Liver (tissue), 9 donors: Measurements from ENCODE around the gene GRN. TPM values are rescaled to one million over a fixed set of nuclear protein-coding genes. Genes with fewer than 3 reads are reported as not detected.

ENCODE experiments used
- DNase-seq: peaks from one replicate; pipeline ENCODE4 v3.0.0-alpha.2; 2017; ENCODE audit warnings: low spot score
- H3K27ac ChIP-seq, 2 donors: one replicate each; pipeline ENCODE4 v1.7.0; 2013; ENCODE audit warnings: inconsistent platforms in 2 of 2, low read length in 2 of 2, control low read depth in 1 of 2, low read depth in 1 of 2, mild to moderate bottlenecking in 1 of 2
- H3K27me3 ChIP-seq, 4 donors: one replicate each; pipeline versions ENCODE4 v1.6.1 to v1.7.0; 2013; ENCODE audit warnings: low read length in 3 of 4, inconsistent platforms in 1 of 4, mild to moderate bottlenecking in 1 of 4, moderate library complexity in 1 of 4; ENCODE audit not compliant: control insufficient read depth in 4 of 4, insufficient read depth in 4 of 4
- H3K36me3 ChIP-seq, 4 donors: one replicate each; pipeline versions ENCODE4 v1.6.1 to v1.7.0; 2013; ENCODE audit warnings: low read length in 3 of 4, mild to moderate bottlenecking in 3 of 4, low read depth in 1 of 4, moderate library complexity in 1 of 4; ENCODE audit not compliant: control insufficient read depth in 4 of 4, insufficient read depth in 3 of 4
- H3K4me1 ChIP-seq, 4 donors: one replicate each; pipeline versions ENCODE4 v1.6.1 to v1.7.0; 2013; ENCODE audit warnings: low read length in 3 of 4, mild to moderate bottlenecking in 3 of 4, moderate library complexity in 1 of 4; ENCODE audit not compliant: control insufficient read depth in 4 of 4, insufficient read depth in 4 of 4
- H3K4me3 ChIP-seq, 3 donors: one replicate each; pipeline versions ENCODE4 v1.6.1 to v1.7.0; 2013; ENCODE audit warnings: low read length in 3 of 3, control low read depth in 1 of 3, low read depth in 1 of 3, mild to moderate bottlenecking in 1 of 3
- H3K9ac ChIP-seq, 2 donors: one replicate each; pipeline ENCODE4 v1.7.0; 2013; ENCODE audit warnings: low read length in 2 of 2, mild to moderate bottlenecking in 2 of 2, moderate library complexity in 2 of 2, control low read depth in 1 of 2, low read depth in 1 of 2
- H3K9me3 ChIP-seq, 4 donors: one replicate each; pipeline versions ENCODE4 v1.6.1 to v1.7.0; 2013; ENCODE audit warnings: low read length in 3 of 4; ENCODE audit not compliant: control insufficient read depth in 4 of 4
- EGR1 ChIP-seq, 2 donors: IDR thresholded peaks; 2 replicates each; pipeline ENCODE4 v1.6.1; 2016 to 2018; ENCODE audit warnings: antibody characterized with exemption in 2 of 2, low read depth in 2 of 2
- FOXA1 ChIP-seq: IDR thresholded peaks from 2 replicates; pipeline ENCODE4 v1.6.1; 2016; ENCODE audit warnings: antibody characterized with exemption
- FOXA2 ChIP-seq: IDR thresholded peaks from 2 replicates; pipeline ENCODE4 v1.6.1; 2016; ENCODE audit warnings: antibody characterized with exemption
- GABPA ChIP-seq, 2 donors: IDR thresholded peaks in 1 of 2; conservative IDR thresholded peaks in 1 of 2; 2 replicates each; pipeline ENCODE4 v1.6.1; 2016; ENCODE audit warnings: antibody characterized with exemption in 2 of 2, mild to moderate bottlenecking in 1 of 2, moderate library complexity in 1 of 2
- HNF4A ChIP-seq, 2 donors: conservative IDR thresholded peaks; 2 replicates each; pipeline ENCODE4 v1.6.1; 2016; ENCODE audit warnings: antibody characterized with exemption in 2 of 2, mild to moderate bottlenecking in 2 of 2
- HNF4G ChIP-seq: IDR thresholded peaks from 2 replicates; pipeline ENCODE4 v1.6.1; 2016; ENCODE audit warnings: antibody characterized with exemption
- JUND ChIP-seq, 2 donors: IDR thresholded peaks; 2 replicates each; pipeline ENCODE4 v1.6.1; 2016; ENCODE audit warnings: antibody characterized with exemption in 2 of 2
- NR2F2 ChIP-seq: IDR thresholded peaks from 2 replicates; pipeline ENCODE4 v1.6.1; 2016; ENCODE audit warnings: antibody characterized with exemption
- RAD21 ChIP-seq, 2 donors: IDR thresholded peaks; 2 replicates each; pipeline ENCODE4 v1.6.1; 2016; ENCODE audit warnings: antibody characterized with exemption in 2 of 2, mild to moderate bottlenecking in 2 of 2
- RXRA ChIP-seq, 2 donors: IDR thresholded peaks; 2 replicates each; pipeline ENCODE4 v1.6.1; 2017 to 2018; ENCODE audit warnings: antibody characterized with exemption in 2 of 2, mild to moderate bottlenecking in 1 of 2
- SP1 ChIP-seq: IDR thresholded peaks from 2 replicates; pipeline ENCODE4 v1.6.1; 2018; ENCODE audit warnings: antibody characterized with exemption, mild to moderate bottlenecking
- TAF1 ChIP-seq: conservative IDR thresholded peaks from 2 replicates; pipeline ENCODE4 v1.6.1; 2016; ENCODE audit warnings: antibody characterized with exemption, mild to moderate bottlenecking
- YY1 ChIP-seq: IDR thresholded peaks from 2 replicates; pipeline ENCODE4 v1.6.1; 2016; ENCODE audit warnings: antibody characterized with exemption, mild to moderate bottlenecking
- WGBS: extraction: QIAGEN DNeasy Blood & Tissue Kit; methylation state at CpG from one replicate; pipeline ENCODE4 v1.1.7; 2013; 5-methylcytosine and 5-hydroxymethylcytosine counted together
- polyA plus RNA-seq, 2 donors: library from polyadenylated mRNA; stranded (reverse) in 1 of 2; unstranded in 1 of 2; fragments of 200-250 nt in 1 of 2; fragments of >200 nt in 1 of 2; fragmentation: Nextera tagmentation in 1 of 2; extraction: Ambion mirVana in 1 of 2; gene quantifications; one replicate each; pipeline versions ENCODE4 v1.2.1 to v1.2.3, GENCODE V29; 2013 to 2015
- total RNA-seq, 2 donors: library from RNA; depleted of rRNA; stranded (reverse); fragments of >200 nt; gene quantifications; one replicate each; pipeline ENCODE4 v1.2.3, GENCODE V29; 2014
- TF ChIP-seq, protein P1 (sequence below): fragments of 150-350 bp; IDR thresholded peaks from 2 replicates; pipeline ENCODE4 v1.5.1; 2017; ENCODE audit warnings: improper control_type of control experiment, low read depth, low read length; ENCODE audit not compliant: missing input control
- TF ChIP-seq, protein P2 (sequence below): IDR thresholded peaks from 2 replicates; pipeline ENCODE4 v1.6.1; 2016; ENCODE audit warnings: antibody characterized with exemption, mild to moderate bottlenecking
- TF ChIP-seq, protein P3 (sequence below): IDR thresholded peaks from 2 replicates; pipeline ENCODE4 v1.6.1; 2016; ENCODE audit warnings: antibody characterized with exemption
- TF ChIP-seq, protein P4 (sequence below): IDR thresholded peaks from 2 replicates; pipeline ENCODE4 v1.6.1; 2016; ENCODE audit warnings: antibody characterized with exemption
- TF ChIP-seq, protein P5 (sequence below): IDR thresholded peaks from 2 replicates; pipeline ENCODE4 v1.6.1; 2016; ENCODE audit warnings: antibody characterized with exemption
- donor health status: healthy.
- donor health status: healthy.
- donor health status: healthy.
- donor health status: healthy.
- donor health status: healthy.

Gene GRN
- total and polyA plus RNA-seq, 4 donors, result 90.9 to 166 (median 133) TPM

DNA sequence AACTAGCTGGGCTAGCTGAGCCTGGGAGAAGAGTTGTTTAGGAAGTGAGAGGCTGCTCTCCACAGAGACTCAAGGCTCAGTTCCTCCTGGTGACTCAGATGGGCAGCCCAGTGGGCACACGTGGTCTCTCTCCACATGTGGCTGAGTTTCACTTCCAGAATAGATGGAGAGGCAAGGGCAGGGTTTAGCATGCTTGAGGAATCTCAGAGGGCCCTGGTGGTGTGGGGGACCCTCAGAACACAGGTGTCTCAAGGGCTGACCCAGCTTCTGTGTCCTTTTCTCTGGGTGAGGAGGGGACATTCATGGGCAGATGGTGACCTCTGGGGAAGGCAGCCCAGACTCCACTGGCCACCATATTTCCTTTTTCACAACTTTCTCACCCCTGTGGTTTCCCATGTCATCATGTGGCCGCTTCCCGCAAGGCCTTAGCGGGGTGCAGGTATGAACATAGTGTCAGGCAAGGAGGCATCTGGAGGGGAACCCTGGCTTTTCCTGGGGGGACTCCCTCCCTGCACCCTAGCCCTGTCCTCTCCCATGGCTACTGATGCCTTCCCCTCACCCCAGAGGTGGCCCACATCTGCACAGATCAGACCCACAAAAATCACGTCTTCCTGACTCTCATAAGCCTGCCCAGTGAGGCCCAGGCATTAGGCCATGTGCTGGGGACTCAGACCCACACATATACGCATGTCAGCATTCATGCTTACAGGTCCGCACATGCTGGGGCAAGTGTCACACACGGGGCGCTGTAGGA is 3.3 kb downstream of the GRN start:
- no peak overlapping the region for H3K27ac ChIP-seq
- TF ChIP-seq EGR1 (IDR thresholded peaks at IDR 0.05; ENCODE audit: low read depth in 2 of 2), result no peak
- TF ChIP-seq RAD21 (IDR thresholded peaks at IDR 0.05), result no peak
- TF ChIP-seq, protein P1, sequence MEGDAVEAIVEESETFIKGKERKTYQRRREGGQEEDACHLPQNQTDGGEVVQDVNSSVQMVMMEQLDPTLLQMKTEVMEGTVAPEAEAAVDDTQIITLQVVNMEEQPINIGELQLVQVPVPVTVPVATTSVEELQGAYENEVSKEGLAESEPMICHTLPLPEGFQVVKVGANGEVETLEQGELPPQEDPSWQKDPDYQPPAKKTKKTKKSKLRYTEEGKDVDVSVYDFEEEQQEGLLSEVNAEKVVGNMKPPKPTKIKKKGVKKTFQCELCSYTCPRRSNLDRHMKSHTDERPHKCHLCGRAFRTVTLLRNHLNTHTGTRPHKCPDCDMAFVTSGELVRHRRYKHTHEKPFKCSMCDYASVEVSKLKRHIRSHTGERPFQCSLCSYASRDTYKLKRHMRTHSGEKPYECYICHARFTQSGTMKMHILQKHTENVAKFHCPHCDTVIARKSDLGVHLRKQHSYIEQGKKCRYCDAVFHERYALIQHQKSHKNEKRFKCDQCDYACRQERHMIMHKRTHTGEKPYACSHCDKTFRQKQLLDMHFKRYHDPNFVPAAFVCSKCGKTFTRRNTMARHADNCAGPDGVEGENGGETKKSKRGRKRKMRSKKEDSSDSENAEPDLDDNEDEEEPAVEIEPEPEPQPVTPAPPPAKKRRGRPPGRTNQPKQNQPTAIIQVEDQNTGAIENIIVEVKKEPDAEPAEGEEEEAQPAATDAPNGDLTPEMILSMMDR, result no peak
- TF ChIP-seq YY1, result no peak
- TF ChIP-seq, protein P2, sequence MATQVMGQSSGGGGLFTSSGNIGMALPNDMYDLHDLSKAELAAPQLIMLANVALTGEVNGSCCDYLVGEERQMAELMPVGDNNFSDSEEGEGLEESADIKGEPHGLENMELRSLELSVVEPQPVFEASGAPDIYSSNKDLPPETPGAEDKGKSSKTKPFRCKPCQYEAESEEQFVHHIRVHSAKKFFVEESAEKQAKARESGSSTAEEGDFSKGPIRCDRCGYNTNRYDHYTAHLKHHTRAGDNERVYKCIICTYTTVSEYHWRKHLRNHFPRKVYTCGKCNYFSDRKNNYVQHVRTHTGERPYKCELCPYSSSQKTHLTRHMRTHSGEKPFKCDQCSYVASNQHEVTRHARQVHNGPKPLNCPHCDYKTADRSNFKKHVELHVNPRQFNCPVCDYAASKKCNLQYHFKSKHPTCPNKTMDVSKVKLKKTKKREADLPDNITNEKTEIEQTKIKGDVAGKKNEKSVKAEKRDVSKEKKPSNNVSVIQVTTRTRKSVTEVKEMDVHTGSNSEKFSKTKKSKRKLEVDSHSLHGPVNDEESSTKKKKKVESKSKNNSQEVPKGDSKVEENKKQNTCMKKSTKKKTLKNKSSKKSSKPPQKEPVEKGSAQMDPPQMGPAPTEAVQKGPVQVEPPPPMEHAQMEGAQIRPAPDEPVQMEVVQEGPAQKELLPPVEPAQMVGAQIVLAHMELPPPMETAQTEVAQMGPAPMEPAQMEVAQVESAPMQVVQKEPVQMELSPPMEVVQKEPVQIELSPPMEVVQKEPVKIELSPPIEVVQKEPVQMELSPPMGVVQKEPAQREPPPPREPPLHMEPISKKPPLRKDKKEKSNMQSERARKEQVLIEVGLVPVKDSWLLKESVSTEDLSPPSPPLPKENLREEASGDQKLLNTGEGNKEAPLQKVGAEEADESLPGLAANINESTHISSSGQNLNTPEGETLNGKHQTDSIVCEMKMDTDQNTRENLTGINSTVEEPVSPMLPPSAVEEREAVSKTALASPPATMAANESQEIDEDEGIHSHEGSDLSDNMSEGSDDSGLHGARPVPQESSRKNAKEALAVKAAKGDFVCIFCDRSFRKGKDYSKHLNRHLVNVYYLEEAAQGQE, result no peak
- TF ChIP-seq RXRA (IDR thresholded peaks at IDR 0.05), result no peak
- TF ChIP-seq FOXA1, result no peak
- TF ChIP-seq TAF1, result no peak
- TF ChIP-seq SP1, result no peak
- TF ChIP-seq GABPA (IDR thresholded peaks at IDR 0.05 in 1 of 2, conservative IDR thresholded peaks at IDR 0.05 in 1 of 2), result no peak
- TF ChIP-seq NR2F2, result no peak
- TF ChIP-seq HNF4A (conservative IDR thresholded peaks at IDR 0.05), result no peak
- TF ChIP-seq, protein P3, sequence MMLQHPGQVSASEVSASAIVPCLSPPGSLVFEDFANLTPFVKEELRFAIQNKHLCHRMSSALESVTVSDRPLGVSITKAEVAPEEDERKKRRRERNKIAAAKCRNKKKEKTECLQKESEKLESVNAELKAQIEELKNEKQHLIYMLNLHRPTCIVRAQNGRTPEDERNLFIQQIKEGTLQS, result no peak
- no peak for TF ChIP-seq JUND (IDR thresholded peaks at IDR 0.05)
- no peak for TF ChIP-seq FOXA2
- TF ChIP-seq, protein P4, sequence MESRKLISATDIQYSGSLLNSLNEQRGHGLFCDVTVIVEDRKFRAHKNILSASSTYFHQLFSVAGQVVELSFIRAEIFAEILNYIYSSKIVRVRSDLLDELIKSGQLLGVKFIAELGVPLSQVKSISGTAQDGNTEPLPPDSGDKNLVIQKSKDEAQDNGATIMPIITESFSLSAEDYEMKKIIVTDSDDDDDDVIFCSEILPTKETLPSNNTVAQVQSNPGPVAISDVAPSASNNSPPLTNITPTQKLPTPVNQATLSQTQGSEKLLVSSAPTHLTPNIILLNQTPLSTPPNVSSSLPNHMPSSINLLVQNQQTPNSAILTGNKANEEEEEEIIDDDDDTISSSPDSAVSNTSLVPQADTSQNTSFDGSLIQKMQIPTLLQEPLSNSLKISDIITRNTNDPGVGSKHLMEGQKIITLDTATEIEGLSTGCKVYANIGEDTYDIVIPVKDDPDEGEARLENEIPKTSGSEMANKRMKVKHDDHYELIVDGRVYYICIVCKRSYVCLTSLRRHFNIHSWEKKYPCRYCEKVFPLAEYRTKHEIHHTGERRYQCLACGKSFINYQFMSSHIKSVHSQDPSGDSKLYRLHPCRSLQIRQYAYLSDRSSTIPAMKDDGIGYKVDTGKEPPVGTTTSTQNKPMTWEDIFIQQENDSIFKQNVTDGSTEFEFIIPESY, result no peak
- TF ChIP-seq, protein P5, sequence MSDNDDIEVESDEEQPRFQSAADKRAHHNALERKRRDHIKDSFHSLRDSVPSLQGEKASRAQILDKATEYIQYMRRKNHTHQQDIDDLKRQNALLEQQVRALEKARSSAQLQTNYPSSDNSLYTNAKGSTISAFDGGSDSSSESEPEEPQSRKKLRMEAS, result no peak
- TF ChIP-seq HNF4G, result no peak
- no peak overlapping the region for H3K4me3 ChIP-seq
- H3K9me3 ChIP-seq, result no peaks in the 10 kb centered on the region
- H3K9ac ChIP-seq, result no peak overlapping the region
- no peak for DNase-seq
- peaks cover 0 to 22% (median 12%) of the 10 kb centered on the region in 4 donors for H3K4me1 ChIP-seq
- 81% methylated on average over 9 of the region's 9 CpGs for WGBS
- H3K27me3 ChIP-seq, result no peaks in the 10 kb centered on the region
- H3K36me3 ChIP-seq, result peaks cover 4 to 32% (median 15%) of the 10 kb centered on the region in 4 donors
